GM12891 (cell line): ENCODE results near the gene TGFBR3.

Experiments used
- POLR2A ChIP-seq: IDR thresholded peaks from 2 replicates; pipeline ENCODE4 v1.6.1; 2011; ENCODE audit warnings: low read depth, low read length, control low read depth
- POLR2AphosphoS5 ChIP-seq: IDR thresholded peaks from 2 replicates; pipeline ENCODE4 v1.6.1; 2011; ENCODE audit warnings: low read depth, low read length, control low read depth
- TAF1 ChIP-seq: IDR thresholded peaks from 2 replicates; pipeline ENCODE4 v1.6.1; 2011; ENCODE audit warnings: low read depth, low read length, control low read depth

- TF ChIP-seq TAF1 = no peak
- TF ChIP-seq POLR2AphosphoS5 = no peak
- no peak for TF ChIP-seq POLR2A
These were observed 94.1 kb downstream of the TGFBR3 start for GRCh38 chr1:91791691-91792488.
